Prostate gland (tissue), 2 donors: ENCODE results near the gene E4F1. TPM values are rescaled to one million over a fixed set of nuclear protein-coding genes. Genes with fewer than 3 reads are reported as not detected.

Experiments
- DNase-seq: peaks from one replicate; pipeline ENCODE4 v3.0.0-alpha.2; 2019; ENCODE audit warnings: low spot score
- H3K27ac ChIP-seq, 2 donors: fragments of 200-600 bp; sonication (generic); 2 replicates each; pipeline ENCODE4 v1.5.1; 2017 to 2019
- H3K27me3 ChIP-seq: fragments of 200-600 bp; sonication (generic); replicated peaks from 2 replicates; pipeline ENCODE4 v1.5.1; 2019; ENCODE audit not compliant: insufficient read depth
- H3K36me3 ChIP-seq, 2 donors: fragments of 200-600 bp; sonication (generic); 1 replicate in 1 of 2; 2 replicates in 1 of 2; pipeline versions ENCODE4 v1.5.1 to v1.8.1; 2017 to 2019
- H3K4me1 ChIP-seq: fragments of 200-600 bp; sonication (generic); replicated peaks from 2 replicates; pipeline ENCODE4 v1.5.1; 2019
- H3K4me3 ChIP-seq, 2 donors: fragments of 200-600 bp; sonication (generic); 2 replicates each; pipeline ENCODE4 v1.5.1; 2017 to 2019
- H3K9me3 ChIP-seq: fragments of 200-600 bp; sonication (generic); 2 replicates; pipeline ENCODE4 v1.5.1; 2017
- POLR2A ChIP-seq: fragments of 450-650 bp; IDR thresholded peaks from one replicate; pipeline ENCODE4 v1.6.1; 2016; ENCODE audit warnings: antibody characterized with exemption, mild to moderate bottlenecking
- POLR2AphosphoS5 ChIP-seq: sonication (generic); formaldehyde crosslinking; IDR thresholded peaks from one replicate; pipeline ENCODE4 v1.6.1; 2017; ENCODE audit warnings: antibody characterized with exemption
- WGBS: methylation state at CpG from one replicate; pipeline ENCODE4 v1.1.5; 2018; 5-methylcytosine and 5-hydroxymethylcytosine counted together
- intact Hi-C: fragments of 100-400 bp; cut with DNase I; formaldehyde crosslinking; loops from one replicate; pipeline ENCODE4 v1.14.2; 2022
- total RNA-seq, 2 donors: library from RNA; depleted of rRNA; stranded (reverse); fragments of >200 nt; gene quantifications; one replicate each; pipeline ENCODE4 v1.1.0, GENCODE V29; 2016
- TF ChIP-seq, protein P1 (sequence below), 4 experiments: fragments of 200-600 bp in 2 of 4; fragments of 450-650 bp in 2 of 4; sonication (generic) in 2 of 4; IDR thresholded peaks; 1 replicate in 3 of 4; 2 replicates in 1 of 4; pipeline ENCODE4 v1.5.1; 2016 to 2019; ENCODE audit warnings: antibody characterized with exemption in 4 of 4, mild to moderate bottlenecking in 2 of 4, moderate library complexity in 2 of 4

The E4F1 gene
- total RNA-seq, 2 donors from 2014 or later, result 38.7 to 69.1 TPM

DNA sequence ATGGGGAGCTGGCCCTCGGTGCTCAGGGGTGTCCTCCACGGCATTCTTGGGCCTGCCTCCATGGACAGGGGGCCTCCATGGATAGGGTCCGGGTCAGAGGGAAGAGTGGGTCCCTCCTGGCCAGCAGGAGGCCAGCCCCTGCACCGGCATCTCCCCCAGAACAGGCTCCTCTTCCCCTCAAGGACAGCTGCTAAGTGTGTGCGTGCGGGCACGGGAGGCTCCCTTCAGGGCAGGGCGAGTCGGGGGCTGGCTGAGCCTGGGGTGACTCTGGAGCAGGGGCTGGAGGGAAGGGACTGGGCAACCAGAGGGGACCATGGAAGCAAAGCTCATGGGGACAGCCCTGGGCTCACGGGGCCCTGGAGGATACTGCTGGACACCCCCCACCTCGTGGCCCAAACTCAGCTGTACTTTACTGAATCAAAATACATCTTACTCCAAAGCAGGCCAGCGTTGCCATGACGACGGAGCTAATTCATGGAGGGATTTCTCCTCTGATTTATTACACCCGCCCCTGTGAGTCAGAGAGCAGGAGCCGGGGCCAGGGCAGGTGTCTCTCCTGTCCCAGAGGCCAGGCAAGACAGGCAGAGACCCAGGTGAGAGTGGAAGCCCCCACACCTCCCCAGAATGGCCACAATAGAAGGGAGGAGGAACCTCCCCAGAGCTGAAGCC, 29.1 kb upstream of the E4F1 start:
- intact Hi-C loops, result no loop called here
- no peaks in the 10 kb centered on the region for H3K27me3 ChIP-seq

DNA sequence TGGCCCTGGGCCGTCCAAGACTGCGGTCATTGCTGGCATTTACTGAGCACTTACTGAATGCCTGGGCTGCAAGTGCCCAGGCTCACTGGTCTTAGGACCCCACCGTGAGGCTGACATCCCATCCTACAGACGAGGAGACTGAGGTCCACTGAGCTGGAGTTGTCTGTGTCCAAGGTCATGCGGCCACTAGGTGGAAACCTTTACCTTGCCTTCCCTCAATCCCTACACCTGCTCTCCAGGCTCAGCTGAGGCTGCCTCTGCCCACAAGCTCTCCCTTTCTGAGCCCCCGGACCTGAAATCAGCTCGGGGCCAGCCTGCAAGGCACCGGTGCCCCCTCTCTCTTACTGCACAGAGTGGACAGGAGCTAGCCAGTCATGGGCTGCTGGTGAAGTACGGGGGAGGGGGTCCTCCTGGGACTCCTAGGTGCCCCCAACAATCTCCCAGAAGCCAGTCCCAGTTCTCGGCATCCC, 28.5 kb upstream of the E4F1 start:
- intact Hi-C loops, result no loop called here
- Histone ChIP-seq H3K36me3 (no peaks in the 10 kb centered on the region), H3K9me3 (no peaks in the 10 kb centered on the region), H3K4me1 (no peaks in the 10 kb centered on the region), H3K27ac (no peak overlapping the region), H3K27me3 (no peaks in the 10 kb centered on the region), H3K4me3 (no peak overlapping the region)
- TF ChIP-seq, protein P1, sequence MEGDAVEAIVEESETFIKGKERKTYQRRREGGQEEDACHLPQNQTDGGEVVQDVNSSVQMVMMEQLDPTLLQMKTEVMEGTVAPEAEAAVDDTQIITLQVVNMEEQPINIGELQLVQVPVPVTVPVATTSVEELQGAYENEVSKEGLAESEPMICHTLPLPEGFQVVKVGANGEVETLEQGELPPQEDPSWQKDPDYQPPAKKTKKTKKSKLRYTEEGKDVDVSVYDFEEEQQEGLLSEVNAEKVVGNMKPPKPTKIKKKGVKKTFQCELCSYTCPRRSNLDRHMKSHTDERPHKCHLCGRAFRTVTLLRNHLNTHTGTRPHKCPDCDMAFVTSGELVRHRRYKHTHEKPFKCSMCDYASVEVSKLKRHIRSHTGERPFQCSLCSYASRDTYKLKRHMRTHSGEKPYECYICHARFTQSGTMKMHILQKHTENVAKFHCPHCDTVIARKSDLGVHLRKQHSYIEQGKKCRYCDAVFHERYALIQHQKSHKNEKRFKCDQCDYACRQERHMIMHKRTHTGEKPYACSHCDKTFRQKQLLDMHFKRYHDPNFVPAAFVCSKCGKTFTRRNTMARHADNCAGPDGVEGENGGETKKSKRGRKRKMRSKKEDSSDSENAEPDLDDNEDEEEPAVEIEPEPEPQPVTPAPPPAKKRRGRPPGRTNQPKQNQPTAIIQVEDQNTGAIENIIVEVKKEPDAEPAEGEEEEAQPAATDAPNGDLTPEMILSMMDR (IDR thresholded peaks at IDR 0.05), result peak in 3 of 4 experiments; percentile 41 to 63 (median 57)
- no peak for TF ChIP-seq POLR2A
- TF ChIP-seq POLR2AphosphoS5, result peak; percentile 19
- DNase-seq, result peak; percentile 48
- 22% methylated on average over 10 of the region's 10 CpGs for WGBS

More for the DNA sequence above, 29.1 kb upstream of the E4F1 start:
- Histone ChIP-seq H3K4me1 (no peaks in the 10 kb centered on the region), H3K27ac (no peak overlapping the region), H3K36me3 (no peaks in the 10 kb centered on the region), H3K9me3 (no peaks in the 10 kb centered on the region), H3K4me3 (no peak overlapping the region)
- no peak for DNase-seq
- 67% methylated on average over 16 of the region's 16 CpGs for WGBS
- no peak for TF ChIP-seq POLR2AphosphoS5
- TF ChIP-seq POLR2A, result no peak
- TF ChIP-seq, protein P1 (IDR thresholded peaks at IDR 0.05), result no peak

DNA sequence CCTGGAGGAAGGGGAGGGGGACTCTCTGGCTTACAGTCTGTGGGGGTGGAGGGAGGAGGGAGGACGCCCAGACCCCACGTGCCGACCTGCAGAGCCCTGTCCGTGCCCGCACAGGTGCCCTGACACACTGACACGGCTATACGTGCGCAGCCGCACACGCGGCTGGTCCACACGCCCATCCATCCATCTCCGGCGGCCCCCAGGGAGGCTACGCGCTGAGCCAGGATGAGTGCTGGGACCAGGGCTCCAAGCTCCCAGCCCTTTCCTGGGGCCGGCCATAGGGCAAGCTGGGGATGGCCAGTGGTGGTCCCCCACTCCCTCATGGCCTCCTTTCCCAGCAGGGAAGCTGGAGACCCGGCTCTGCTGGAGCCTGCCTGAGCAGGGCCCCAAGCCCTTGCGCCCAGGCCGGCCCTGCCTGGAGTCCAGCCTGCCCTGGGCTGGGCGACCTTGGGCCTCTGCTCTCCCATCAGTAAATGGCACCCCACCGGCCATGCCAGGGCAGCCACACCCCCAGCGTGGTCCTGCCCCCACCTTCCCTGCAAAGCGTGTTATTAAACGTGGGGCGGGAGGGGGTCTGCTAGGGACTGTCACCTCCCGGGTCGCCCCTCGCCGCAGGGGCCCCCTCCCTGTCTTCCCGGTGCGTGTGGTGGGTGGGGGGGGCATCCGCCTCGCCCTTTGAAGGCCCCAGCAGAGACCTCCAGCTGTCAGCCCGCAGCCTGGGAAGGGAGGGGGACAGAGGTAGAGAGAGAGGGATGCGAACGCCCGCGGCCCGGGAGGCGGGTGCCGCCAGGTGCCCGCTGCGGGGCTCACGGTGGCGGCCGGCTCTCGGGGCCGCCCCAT, 27.8 kb upstream of the E4F1 start:
- no peak for DNase-seq
- H3K27ac ChIP-seq, result no peak overlapping the region
- peak overlapping the region; percentile 35 to 45 for H3K4me3 ChIP-seq
- H3K36me3 ChIP-seq, result no peaks in the 10 kb centered on the region
- TF ChIP-seq POLR2AphosphoS5 (no peak), POLR2A (no peak)
- TF ChIP-seq, protein P1 (IDR thresholded peaks at IDR 0.05), result no peak
- intact Hi-C loops, result no loop called here
- no peaks in the 10 kb centered on the region for H3K27me3 ChIP-seq
- H3K4me1 ChIP-seq, result no peaks in the 10 kb centered on the region
- WGBS, result 2% methylated on average over 35 of the region's 49 CpGs
- H3K9me3 ChIP-seq, result no peaks in the 10 kb centered on the region

DNA sequence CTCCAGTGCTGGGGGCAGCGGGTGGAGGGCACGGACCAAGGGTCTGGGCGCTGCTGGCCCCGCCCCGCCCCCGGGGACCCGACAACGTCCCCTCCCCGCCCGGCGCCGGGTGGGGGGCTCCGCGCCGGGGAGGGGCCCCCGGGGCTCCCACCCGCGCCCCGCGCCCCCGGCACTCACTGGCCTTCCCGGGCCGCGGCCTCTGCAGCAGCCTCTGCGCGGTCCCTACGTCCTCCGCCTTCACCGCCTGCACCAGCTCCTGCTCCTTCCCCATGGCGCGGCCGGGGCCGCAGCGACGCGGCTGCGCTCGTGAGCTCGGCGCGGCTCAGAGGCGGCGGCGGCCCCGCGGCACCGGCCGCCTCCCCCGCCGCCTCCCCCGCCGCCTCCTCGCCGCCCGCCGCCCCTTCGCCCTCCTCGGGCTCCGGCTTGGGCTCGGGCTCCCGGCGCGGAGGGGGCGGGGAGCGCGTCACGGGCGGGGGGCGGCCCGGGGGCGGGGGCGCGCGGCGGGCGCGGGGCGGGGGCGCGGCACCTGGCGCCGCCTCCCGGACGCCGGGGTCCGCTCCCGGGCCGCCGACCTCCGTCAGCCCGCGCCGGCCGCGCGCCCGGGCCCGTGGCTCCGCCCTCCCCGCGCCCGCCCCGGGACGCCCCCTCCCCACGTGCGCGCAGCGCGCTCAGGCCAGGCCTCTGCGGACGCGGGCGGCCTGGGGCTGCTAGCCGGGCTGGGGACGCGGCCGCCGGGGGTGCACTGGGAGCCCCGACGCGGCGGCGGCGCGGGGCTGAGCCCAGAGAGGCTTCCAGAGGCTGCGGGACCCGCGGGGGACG, 27.0 kb upstream of the E4F1 start, which contains the start of gene CASKIN1:
Gene CASKIN1 (minus strand): TSS at position 444 of the 819 bp plus-strand sequence. CDS start 173 bp downstream, at position 271.
- H3K27me3 ChIP-seq, result no peaks in the 10 kb centered on the region
- TF ChIP-seq, protein P1 (IDR thresholded peaks at IDR 0.05), result no peak
- TF ChIP-seq POLR2AphosphoS5 (no peak), POLR2A (no peak)
- WGBS, result under 1% methylated on average over 67 of the region's 129 CpGs

More for the DNA sequence above, 27.0 kb upstream of the E4F1 start, which contains the start of gene CASKIN1:
- Histone ChIP-seq H3K36me3 (no peaks in the 10 kb centered on the region), H3K4me1 (no peaks in the 10 kb centered on the region), H3K9me3 (no peaks in the 10 kb centered on the region), H3K4me3 (peak within 1 kb of the TSS; percentile 35 to 45), H3K27ac (no peak within 1 kb of the TSS)
- DNase-seq, result no peak
- intact Hi-C loops, result no loop called here
